GM12878 (cell line): ENCODE results near the gene VCAM1. TPM values are rescaled to one million over a fixed set of nuclear protein-coding genes. Genes with fewer than 3 reads are reported as not detected.

Experiments used
- ATAC-seq: fragments of 200-7000 bp; cut with Tn5 transposase; 3 replicates; pipeline ENCODE4 v1.9.1; 2020; ENCODE audit warnings: mild to moderate bottlenecking, moderate library complexity
- BruUV-seq: library from RNA; stranded (reverse); fragments of 400-500 nt; replicated peaks from 2 replicates; lab custom pipeline; 2021; lab: Mats Ljungman, UMichigan
- CTCF ChIA-PET: fragments of 300-600 bp; sonication (Branson Sonifier 250); formaldehyde crosslinking; extraction: SDS; loops from one replicate; lab custom pipeline; 2021; ENCODE audit warnings: inconsistent platforms; lab: Yijun Ruan, JAX
- POLR2A ChIA-PET: fragments of 350-600 bp; formaldehyde crosslinking; extraction: SDS; loops from one replicate; lab custom pipeline; 2021; ENCODE audit warnings: inconsistent platforms; lab: Charles Lee
- RAD21 ChIA-PET: fragments of 300-600 bp; sonication (Branson Sonifier 250); formaldehyde crosslinking; loops from one replicate; lab custom pipeline; 2023; ENCODE audit warnings: antibody characterized with exemption; ENCODE audit not compliant: unreplicated experiment; lab: Charles Lee
- SMC1A ChIA-PET: fragments of 300-600 bp; sonication (Branson Sonifier 250); formaldehyde crosslinking; loops from one replicate; lab custom pipeline; 2023; ENCODE audit not compliant: unreplicated experiment, uncharacterized antibody; lab: Charles Lee
- DNase-seq: peaks from one replicate; pipeline ENCODE4 v3.0.0-alpha.2; 2011; ENCODE audit warnings: low read depth, low spot score
- FAIRE-seq: peaks from 3 replicates; lab custom pipeline; 2011; peaks lifted over from hg19 to GRCh38; lab: Jason Lieb, UNC
- H2AFZ ChIP-seq: 2 replicates; pipeline ENCODE4 v1.6.0; 2011; ENCODE audit warnings: low read depth, low read length, control low read depth; ENCODE audit not compliant: control insufficient read depth
- H3K27ac ChIP-seq: 2 replicates; pipeline ENCODE4 v1.5.1; 2011; ENCODE audit warnings: control low read depth; ENCODE audit not compliant: control insufficient read depth, insufficient read depth
- H3K27me3 ChIP-seq, 2 experiments: replicated peaks in 1 of 2; 2 replicates each; pipeline versions ENCODE4 v1.6.0 to v1.6.1; 2011; ENCODE audit warnings: low read length in 1 of 2; ENCODE audit not compliant: control insufficient read depth in 2 of 2, insufficient read depth in 2 of 2
- H3K36me3 ChIP-seq, 2 experiments: 2 replicates each; pipeline ENCODE4 v1.5.1; 2011; ENCODE audit warnings: low read length in 1 of 2; ENCODE audit not compliant: control insufficient read depth in 2 of 2, insufficient read depth in 2 of 2
- H3K4me1 ChIP-seq: 2 replicates; pipeline ENCODE4 v1.6.1; 2011; ENCODE audit warnings: mild to moderate bottlenecking, low read length, moderate library complexity, mixed read lengths; ENCODE audit not compliant: control insufficient read depth, insufficient read depth
- H3K4me2 ChIP-seq: 2 replicates; pipeline ENCODE4 v1.6.0; 2011; ENCODE audit warnings: control low read depth; ENCODE audit not compliant: control insufficient read depth, insufficient read depth
- H3K4me3 ChIP-seq: fragments of 200-600 bp; sonication (generic); 2 replicates; pipeline ENCODE4 v1.5.1; 2016
- H3K79me2 ChIP-seq: 2 replicates; pipeline ENCODE4 v1.6.0; 2011; ENCODE audit warnings: low read length; ENCODE audit not compliant: control insufficient read depth, insufficient read depth
- H3K9ac ChIP-seq: 2 replicates; pipeline ENCODE4 v1.8.0; 2011; ENCODE audit warnings: low read length, control low read depth, mixed read lengths; ENCODE audit not compliant: control insufficient read depth, insufficient read depth
- H3K9me3 ChIP-seq: replicated peaks from 3 replicates; pipeline ENCODE4 v1.5.1; 2011; ENCODE audit warnings: mild to moderate bottlenecking, low read length; ENCODE audit not compliant: control insufficient read depth, insufficient read depth
- H4K20me1 ChIP-seq: 2 replicates; pipeline ENCODE4 v1.6.0; 2011; ENCODE audit not compliant: control insufficient read depth, insufficient read depth
- EED ChIP-seq: sonication (generic); IDR thresholded peaks from 2 replicates; pipeline ENCODE4 v1.6.1; 2016; ENCODE audit warnings: antibody characterized with exemption, low read depth
- NRF1 ChIP-seq: conservative IDR thresholded peaks from 2 replicates; pipeline ENCODE4 v1.6.1; 2011; ENCODE audit warnings: mild to moderate bottlenecking, low read depth, low read length, improper control_type of control experiment
- POLR2A ChIP-seq: IDR thresholded peaks from 2 replicates; pipeline ENCODE4 v1.6.1; 2011; ENCODE audit warnings: low read depth, mild to moderate bottlenecking, low read length
- RAD51 ChIP-seq: fragments of 450-650 bp; IDR thresholded peaks from 2 replicates; pipeline ENCODE4 v1.6.1; 2016; ENCODE audit warnings: moderate library complexity, mild to moderate bottlenecking, inconsistent platforms
- SMC3 ChIP-seq: IDR thresholded peaks from 2 replicates; pipeline ENCODE4 v1.6.1; 2011; ENCODE audit warnings: low read length, improper control_type of control experiment, borderline replicate concordance
- SUZ12 ChIP-seq: fragments of 200-600 bp; sonication (generic); IDR thresholded peaks from one replicate; pipeline ENCODE4 v1.6.1; 2018; ENCODE audit warnings: antibody characterized with exemption, mild to moderate bottlenecking; ENCODE audit not compliant: unreplicated experiment
- ZZZ3 ChIP-seq: IDR thresholded peaks from 2 replicates; pipeline ENCODE4 v1.6.1; 2011; ENCODE audit warnings: low read depth; ENCODE audit not compliant: control insufficient read depth, insufficient read length
- WGBS: methylation state at CpG from one replicate; pipeline ENCODE4 v1.1.6; 2016; ENCODE audit warnings: low lambda C conversion rate; ENCODE audit not compliant: insufficient replicate concordance, insufficient coverage; ENCODE audit errors: missing lambda C conversion rate; 5-methylcytosine and 5-hydroxymethylcytosine counted together
- in situ Hi-C: fragments of 300-500 bp; cut with MboI; formaldehyde crosslinking; loops from 9 replicates; pipeline ENCODE4 v1.14.3; 2018; ENCODE audit warnings: mixed read lengths
- intact Hi-C: fragments of 100-400 bp; cut with micrococcal nuclease; formaldehyde crosslinking; loops from one replicate; pipeline ENCODE4 v1.14.2; 2022; ENCODE audit not compliant: unreplicated experiment
- polyA plus RNA-seq, 11 experiments: library from polyadenylated mRNA; depleted of rRNA in 4 of 11; unstranded in 6 of 11; stranded (reverse) in 5 of 11; fragments of >200 nt; fragmentation: Nextera tagmentation in 4 of 11; fragmentation: Illumina TruSeq in 1 of 11; extraction: Ambion mirVana in 4 of 11; extraction: Trizol in 1 of 11; gene quantifications; 1 replicate in 1 of 11; 2 replicates in 10 of 11; pipeline versions ENCODE4 v1.2.1 to v1.2.3, GENCODE V29; 2011 to 2016; ENCODE audit warnings: inconsistent platforms in 2 of 11, missing spikeins in 2 of 11, low read depth in 1 of 11
- total RNA-seq, 4 experiments: library from RNA; depleted of rRNA in 3 of 4; stranded (reverse); fragments of >200 nt in 3 of 4; fragmentation: Illumina TruSeq in 1 of 4; extraction: Trizol in 1 of 4; gene quantifications; 2 replicates each; pipeline versions ENCODE4 v1.2.1 to v1.2.3, GENCODE V29; 2013 to 2021
- TF ChIP-seq, protein P1 (sequence below): fragments of 450-650 bp; IDR thresholded peaks from 2 replicates; pipeline ENCODE4 v1.6.1; 2017; ENCODE audit warnings: low read depth, mild to moderate bottlenecking, moderate library complexity
- TF ChIP-seq, protein P2 (sequence below): fragments of 150-350 bp; IDR thresholded peaks from 2 replicates; pipeline ENCODE4 v1.6.1; 2014; ENCODE audit warnings: mild to moderate bottlenecking, low read depth, low read length
- TF ChIP-seq, protein P3 (sequence below): IDR thresholded peaks from 2 replicates; pipeline ENCODE4 v1.6.1; 2011; ENCODE audit warnings: low read depth, mild to moderate bottlenecking, low read length, moderate library complexity, borderline replicate concordance; ENCODE audit errors: extremely low read depth
- TF ChIP-seq, protein P4 (sequence below): IDR thresholded peaks from 2 replicates; pipeline ENCODE4 v1.6.1; 2012; ENCODE audit warnings: low read length, inconsistent platforms

Gene VCAM1
- total and polyA plus RNA-seq, 10 of the 15 experiments (the other 5 are each of a cell fraction or from before 2014, with no cell fraction given), result 5.0 to 13.6 (median 7.4) TPM

DNA sequence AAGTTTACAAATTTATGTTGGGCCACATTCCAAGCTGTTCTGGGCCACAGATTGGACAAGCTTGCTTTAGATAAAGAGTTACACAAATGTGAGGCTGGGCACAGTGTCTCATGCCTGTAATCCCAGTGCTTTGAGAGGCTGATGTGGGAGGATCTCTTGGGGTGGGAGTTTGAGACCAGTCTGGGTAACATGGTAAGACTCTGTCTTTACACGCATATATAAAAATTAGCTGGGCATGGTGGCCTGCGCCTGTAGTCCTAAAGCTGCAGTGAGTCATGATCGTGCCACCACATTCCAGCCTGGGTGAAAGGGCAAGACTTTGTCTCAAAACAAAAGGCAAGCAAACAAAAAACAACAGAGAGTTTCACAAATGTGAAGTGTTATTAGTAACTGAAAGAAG, 5.9 kb upstream of the VCAM1 start (continued):
- TF ChIP-seq, protein P1, sequence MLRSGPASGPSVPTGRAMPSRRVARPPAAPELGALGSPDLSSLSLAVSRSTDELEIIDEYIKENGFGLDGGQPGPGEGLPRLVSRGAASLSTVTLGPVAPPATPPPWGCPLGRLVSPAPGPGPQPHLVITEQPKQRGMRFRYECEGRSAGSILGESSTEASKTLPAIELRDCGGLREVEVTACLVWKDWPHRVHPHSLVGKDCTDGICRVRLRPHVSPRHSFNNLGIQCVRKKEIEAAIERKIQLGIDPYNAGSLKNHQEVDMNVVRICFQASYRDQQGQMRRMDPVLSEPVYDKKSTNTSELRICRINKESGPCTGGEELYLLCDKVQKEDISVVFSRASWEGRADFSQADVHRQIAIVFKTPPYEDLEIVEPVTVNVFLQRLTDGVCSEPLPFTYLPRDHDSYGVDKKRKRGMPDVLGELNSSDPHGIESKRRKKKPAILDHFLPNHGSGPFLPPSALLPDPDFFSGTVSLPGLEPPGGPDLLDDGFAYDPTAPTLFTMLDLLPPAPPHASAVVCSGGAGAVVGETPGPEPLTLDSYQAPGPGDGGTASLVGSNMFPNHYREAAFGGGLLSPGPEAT, result no peak
- no peak for TF ChIP-seq EED
- TF ChIP-seq ZZZ3, result no peak
- no peak for TF ChIP-seq NRF1
- TF ChIP-seq, protein P2, sequence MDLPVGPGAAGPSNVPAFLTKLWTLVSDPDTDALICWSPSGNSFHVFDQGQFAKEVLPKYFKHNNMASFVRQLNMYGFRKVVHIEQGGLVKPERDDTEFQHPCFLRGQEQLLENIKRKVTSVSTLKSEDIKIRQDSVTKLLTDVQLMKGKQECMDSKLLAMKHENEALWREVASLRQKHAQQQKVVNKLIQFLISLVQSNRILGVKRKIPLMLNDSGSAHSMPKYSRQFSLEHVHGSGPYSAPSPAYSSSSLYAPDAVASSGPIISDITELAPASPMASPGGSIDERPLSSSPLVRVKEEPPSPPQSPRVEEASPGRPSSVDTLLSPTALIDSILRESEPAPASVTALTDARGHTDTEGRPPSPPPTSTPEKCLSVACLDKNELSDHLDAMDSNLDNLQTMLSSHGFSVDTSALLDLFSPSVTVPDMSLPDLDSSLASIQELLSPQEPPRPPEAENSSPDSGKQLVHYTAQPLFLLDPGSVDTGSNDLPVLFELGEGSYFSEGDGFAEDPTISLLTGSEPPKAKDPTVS, result no peak
- TF ChIP-seq SUZ12, result no peak

DNA sequence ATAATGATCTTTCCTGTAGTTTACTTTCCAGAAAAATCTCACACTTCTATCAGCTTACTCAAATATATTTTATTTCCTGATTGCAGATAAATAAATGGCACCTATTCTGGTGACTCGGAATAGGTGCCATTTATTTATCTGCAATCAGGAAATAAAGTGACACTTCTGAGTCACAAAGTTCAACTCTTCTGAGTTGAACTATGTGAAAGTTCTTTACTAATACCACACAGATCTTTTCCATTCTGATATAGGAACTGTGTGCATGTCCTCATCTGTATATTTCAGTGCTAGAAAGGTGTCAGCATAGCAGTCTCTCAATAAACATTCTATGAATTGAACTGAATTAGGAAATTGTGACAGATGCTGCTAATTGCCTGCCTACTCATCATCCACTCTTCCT, 4.9 kb upstream of the VCAM1 start:
- H3K4me1 ChIP-seq, result no peaks in the 10 kb centered on the region
- no peaks in the 10 kb centered on the region for H3K27me3 ChIP-seq
- H3K27ac ChIP-seq, result no peak overlapping the region
- H3K9ac ChIP-seq, result no peak overlapping the region
- no peak for ATAC-seq
- ChIA-PET RAD21 (no interaction called here), CTCF (no interaction called here), POLR2A (no interaction called here), SMC1A (no interaction called here)
- intact Hi-C loops (no loop called here), in situ Hi-C loops (no loop called here)
- no peaks in the 10 kb centered on the region for H3K36me3 ChIP-seq
- H3K4me3 ChIP-seq, result no peak overlapping the region
- no peaks in the 10 kb centered on the region for H3K79me2 ChIP-seq
- TF ChIP-seq, protein P3, sequence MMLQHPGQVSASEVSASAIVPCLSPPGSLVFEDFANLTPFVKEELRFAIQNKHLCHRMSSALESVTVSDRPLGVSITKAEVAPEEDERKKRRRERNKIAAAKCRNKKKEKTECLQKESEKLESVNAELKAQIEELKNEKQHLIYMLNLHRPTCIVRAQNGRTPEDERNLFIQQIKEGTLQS, result no peak
- TF ChIP-seq POLR2A (no peak), SMC3 (no peak), RAD51 (no peak)
- TF ChIP-seq, protein P4, sequence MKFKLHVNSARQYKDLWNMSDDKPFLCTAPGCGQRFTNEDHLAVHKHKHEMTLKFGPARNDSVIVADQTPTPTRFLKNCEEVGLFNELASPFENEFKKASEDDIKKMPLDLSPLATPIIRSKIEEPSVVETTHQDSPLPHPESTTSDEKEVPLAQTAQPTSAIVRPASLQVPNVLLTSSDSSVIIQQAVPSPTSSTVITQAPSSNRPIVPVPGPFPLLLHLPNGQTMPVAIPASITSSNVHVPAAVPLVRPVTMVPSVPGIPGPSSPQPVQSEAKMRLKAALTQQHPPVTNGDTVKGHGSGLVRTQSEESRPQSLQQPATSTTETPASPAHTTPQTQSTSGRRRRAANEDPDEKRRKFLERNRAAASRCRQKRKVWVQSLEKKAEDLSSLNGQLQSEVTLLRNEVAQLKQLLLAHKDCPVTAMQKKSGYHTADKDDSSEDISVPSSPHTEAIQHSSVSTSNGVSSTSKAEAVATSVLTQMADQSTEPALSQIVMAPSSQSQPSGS, result no peak
- H2AFZ ChIP-seq, result no peak overlapping the region
- no peak overlapping the region for H3K4me2 ChIP-seq
- DNase-seq, result no peak
- BruUV-seq, result no TSS peak
- no peaks in the 10 kb centered on the region for H4K20me1 ChIP-seq
- no peak for FAIRE-seq
- H3K9me3 ChIP-seq, result no peaks in the 10 kb centered on the region
- WGBS, result 28% methylated on average over 1 of the region's 1 CpG
